ENCODE measurements around the gene NBEA. TPM values are rescaled to one million over a fixed set of nuclear protein-coding genes. Genes with fewer than 3 reads are reported as not detected.

NBEA gene
- total and polyA plus RNA-seq, 2 experiments from 2014 or later: 2.6 to 12.3 TPM

GRCh38 chr13:35700671-35701070 is 758.6 kb downstream of the NBEA start:
- H3K9me3 ChIP-seq (ENCODE audit: low read depth): no peaks in the 10 kb centered on the region
- TF ChIP-seq CTCF (IDR thresholded peaks at IDR 0.05; ENCODE audit: poor library complexity) (no peak), EZH2phosphoT487 (IDR thresholded peaks at IDR 0.05; ENCODE audit: low read depth, severe bottlenecking, unreplicated experiment) (no peak), EZH2 (IDR thresholded peaks at IDR 0.05; ENCODE audit: borderline replicate concordance) (no peak)
- H4K20me1 ChIP-seq (ENCODE audit: insufficient read depth, poor library complexity, severe bottlenecking): no peaks in the 10 kb centered on the region
- H3K4me3 ChIP-seq: no peak overlapping the region
- H3K9me2 ChIP-seq (replicated peaks; ENCODE audit: insufficient read depth): no peaks in the 10 kb centered on the region
- peaks cover 13% of the 10 kb centered on the region for H3K4me1 ChIP-seq (ENCODE audit: insufficient read depth)
- no peaks in the 10 kb centered on the region for H3K79me2 ChIP-seq
- H3K27ac ChIP-seq: peak overlapping the region; percentile 96
- H3K36me3 ChIP-seq (replicated peaks; ENCODE audit: insufficient read depth, low read depth): no peaks in the 10 kb centered on the region
- 79% methylated on average over 5 of the region's 5 CpGs for WGBS (ENCODE audit: low lambda C conversion rate, missing lambda C conversion rate)
- no peak for DNase-seq (ENCODE audit: low spot score)
- H3K4me2 ChIP-seq: peak overlapping the region; percentile 62
- no peaks in the 10 kb centered on the region for H3K27me3 ChIP-seq
- no peak overlapping the region for H2AFZ ChIP-seq

GRCh38 chr13:35702316-35702715 is 760.2 kb downstream of the NBEA start:
- no peaks in the 10 kb centered on the region for H3K9me3 ChIP-seq (ENCODE audit: low read depth)
- no peak for DNase-seq (ENCODE audit: low spot score)
- H3K36me3 ChIP-seq (replicated peaks; ENCODE audit: insufficient read depth, low read depth): no peaks in the 10 kb centered on the region
- no peak overlapping the region for H3K4me3 ChIP-seq
- H3K27me3 ChIP-seq: no peaks in the 10 kb centered on the region
- no peak overlapping the region for H2AFZ ChIP-seq
- H3K4me1 ChIP-seq (ENCODE audit: insufficient read depth): peaks cover 6% of the 10 kb centered on the region
- no peak overlapping the region for H3K4me2 ChIP-seq
- H3K9me2 ChIP-seq (replicated peaks; ENCODE audit: insufficient read depth): no peaks in the 10 kb centered on the region
- no peaks in the 10 kb centered on the region for H3K79me2 ChIP-seq
- TF ChIP-seq CTCF (IDR thresholded peaks at IDR 0.05; ENCODE audit: poor library complexity) (no peak), EZH2phosphoT487 (IDR thresholded peaks at IDR 0.05; ENCODE audit: low read depth, severe bottlenecking, unreplicated experiment) (no peak), EZH2 (IDR thresholded peaks at IDR 0.05; ENCODE audit: borderline replicate concordance) (no peak)
- H3K27ac ChIP-seq: no peak overlapping the region
- no peaks in the 10 kb centered on the region for H4K20me1 ChIP-seq (ENCODE audit: insufficient read depth, poor library complexity, severe bottlenecking)
- WGBS (ENCODE audit: low lambda C conversion rate, missing lambda C conversion rate): 90% methylated on average over 2 of the region's 2 CpGs

- no peaks in the 10 kb centered on the region for H3K79me2 ChIP-seq
- no peak overlapping the region for H3K27ac ChIP-seq
- H3K4me3 ChIP-seq: no peak overlapping the region
- H3K9me3 ChIP-seq (ENCODE audit: low read depth): no peaks in the 10 kb centered on the region
- H4K20me1 ChIP-seq (ENCODE audit: insufficient read depth, poor library complexity, severe bottlenecking): no peaks in the 10 kb centered on the region
- WGBS (ENCODE audit: low lambda C conversion rate, missing lambda C conversion rate): 85% methylated on average over 3 of the region's 3 CpGs
- TF ChIP-seq CTCF (IDR thresholded peaks at IDR 0.05; ENCODE audit: poor library complexity) (no peak), EZH2phosphoT487 (IDR thresholded peaks at IDR 0.05; ENCODE audit: low read depth, severe bottlenecking, unreplicated experiment) (no peak), EZH2 (IDR thresholded peaks at IDR 0.05; ENCODE audit: borderline replicate concordance) (no peak)
- no peaks in the 10 kb centered on the region for H3K9me2 ChIP-seq (replicated peaks; ENCODE audit: insufficient read depth)
- no peaks in the 10 kb centered on the region for H3K27me3 ChIP-seq
- H3K4me1 ChIP-seq (ENCODE audit: insufficient read depth): peaks cover 2% of the 10 kb centered on the region
- no peak overlapping the region for H3K4me2 ChIP-seq
- H2AFZ ChIP-seq: no peak overlapping the region
- H3K36me3 ChIP-seq (replicated peaks; ENCODE audit: insufficient read depth, low read depth): no peaks in the 10 kb centered on the region
- no peak for DNase-seq (ENCODE audit: low spot score)
These were observed 761.0 kb downstream of the NBEA start for GRCh38 chr13:35703061-35703460.

- Histone ChIP-seq H3K27ac (peak overlapping the region; percentile 69), H3K27me3 (no peaks in the 10 kb centered on the region), H3K9me2 (replicated peaks; ENCODE audit: insufficient read depth) (no peaks in the 10 kb centered on the region), H3K36me3 (replicated peaks; ENCODE audit: insufficient read depth, low read depth) (no peaks in the 10 kb centered on the region), H3K4me2 (no peak overlapping the region), H4K20me1 (ENCODE audit: insufficient read depth, poor library complexity, severe bottlenecking) (no peaks in the 10 kb centered on the region), H3K79me2 (no peaks in the 10 kb centered on the region), H3K9me3 (ENCODE audit: low read depth) (no peaks in the 10 kb centered on the region), H2AFZ (no peak overlapping the region), H3K4me3 (no peak overlapping the region), H3K4me1 (ENCODE audit: insufficient read depth) (peaks cover 2% of the 10 kb centered on the region)
- WGBS (ENCODE audit: low lambda C conversion rate, missing lambda C conversion rate): 67% methylated on average over 1 of the region's 1 CpG
- no peak for DNase-seq (ENCODE audit: low spot score)
- TF ChIP-seq EZH2phosphoT487 (IDR thresholded peaks at IDR 0.05; ENCODE audit: low read depth, severe bottlenecking, unreplicated experiment) (no peak), CTCF (IDR thresholded peaks at IDR 0.05; ENCODE audit: poor library complexity) (no peak), EZH2 (IDR thresholded peaks at IDR 0.05; ENCODE audit: borderline replicate concordance) (no peak)
These were observed 762.3 kb downstream of the NBEA start for GRCh38 chr13:35704331-35704730.

All from hepatocyte (in vitro differentiated cells).